Chondrocyte (in vitro differentiated cells): Measurements from ENCODE around the gene DRD3. TPM values are rescaled to one million over a fixed set of nuclear protein-coding genes. Genes with fewer than 3 reads are reported as not detected.

Experiments
- DNase-seq: peaks from one replicate; pipeline ENCODE4 v3.0.0; 2021; ENCODE audit warnings: mixed read lengths, low spot score
- H3K27ac Mint-ChIP-seq: one replicate; pipeline ENCODE4 v1.8.0; 2021; ENCODE audit warnings: mild to moderate bottlenecking, moderate library complexity, mixed read lengths; ENCODE audit not compliant: unreplicated experiment
- H3K27me3 Mint-ChIP-seq: 2 replicates; pipeline ENCODE4 v1.8.0; 2021; ENCODE audit warnings: low read depth, mixed read lengths
- H3K36me3 Mint-ChIP-seq: 2 replicates; pipeline ENCODE4 v1.8.0; 2021; ENCODE audit warnings: low read depth, mixed read lengths
- H3K4me1 Mint-ChIP-seq: 2 replicates; pipeline ENCODE4 v1.8.0; 2021; ENCODE audit warnings: low read depth, mild to moderate bottlenecking, mixed read lengths
- H3K4me3 Mint-ChIP-seq: one replicate; pipeline ENCODE4 v1.8.0; 2021; ENCODE audit warnings: mild to moderate bottlenecking, moderate library complexity, mixed read lengths; ENCODE audit not compliant: unreplicated experiment
- H3K9me3 Mint-ChIP-seq: 2 replicates; pipeline ENCODE4 v1.8.0; 2021; ENCODE audit warnings: low read depth, mixed read lengths
- total RNA-seq: library from RNA; stranded (reverse); gene quantifications from 3 replicates; pipeline ENCODE4 v1.2.1, GENCODE V29; 2021
- TF ChIP-seq, protein P1 (sequence below): fragments of 200-600 bp; sonication (generic); IDR thresholded peaks from 2 replicates; pipeline ENCODE4 v1.5.0; 2021; ENCODE audit warnings: antibody characterized with exemption, mild to moderate bottlenecking, moderate library complexity

DRD3 gene
- total RNA-seq, 1 donor from 2014 or later, result not detected

- Mint-ChIP-seq H3K27ac (no peak overlapping the region), H3K9me3 (no peaks in the 10 kb centered on the region), H3K36me3 (no peaks in the 10 kb centered on the region), H3K4me1 (no peaks in the 10 kb centered on the region), H3K4me3 (no peak overlapping the region), H3K27me3 (peaks cover 33% of the 10 kb centered on the region)
- no peak for DNase-seq
- TF ChIP-seq, protein P1, sequence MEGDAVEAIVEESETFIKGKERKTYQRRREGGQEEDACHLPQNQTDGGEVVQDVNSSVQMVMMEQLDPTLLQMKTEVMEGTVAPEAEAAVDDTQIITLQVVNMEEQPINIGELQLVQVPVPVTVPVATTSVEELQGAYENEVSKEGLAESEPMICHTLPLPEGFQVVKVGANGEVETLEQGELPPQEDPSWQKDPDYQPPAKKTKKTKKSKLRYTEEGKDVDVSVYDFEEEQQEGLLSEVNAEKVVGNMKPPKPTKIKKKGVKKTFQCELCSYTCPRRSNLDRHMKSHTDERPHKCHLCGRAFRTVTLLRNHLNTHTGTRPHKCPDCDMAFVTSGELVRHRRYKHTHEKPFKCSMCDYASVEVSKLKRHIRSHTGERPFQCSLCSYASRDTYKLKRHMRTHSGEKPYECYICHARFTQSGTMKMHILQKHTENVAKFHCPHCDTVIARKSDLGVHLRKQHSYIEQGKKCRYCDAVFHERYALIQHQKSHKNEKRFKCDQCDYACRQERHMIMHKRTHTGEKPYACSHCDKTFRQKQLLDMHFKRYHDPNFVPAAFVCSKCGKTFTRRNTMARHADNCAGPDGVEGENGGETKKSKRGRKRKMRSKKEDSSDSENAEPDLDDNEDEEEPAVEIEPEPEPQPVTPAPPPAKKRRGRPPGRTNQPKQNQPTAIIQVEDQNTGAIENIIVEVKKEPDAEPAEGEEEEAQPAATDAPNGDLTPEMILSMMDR, result no peak
Observed at GRCh38 chr3:114171677-114172076, 7.2 kb downstream of the DRD3 start.

GRCh38 chr3:114168150-114168549, 10.7 kb downstream of the DRD3 start:
- Mint-ChIP-seq H3K27me3 (peaks cover 35% of the 10 kb centered on the region), H3K9me3 (no peaks in the 10 kb centered on the region), H3K4me3 (no peak overlapping the region), H3K36me3 (no peaks in the 10 kb centered on the region), H3K4me1 (no peaks in the 10 kb centered on the region), H3K27ac (no peak overlapping the region)
- TF ChIP-seq, protein P1, result no peak
- DNase-seq, result no peak

DNA sequence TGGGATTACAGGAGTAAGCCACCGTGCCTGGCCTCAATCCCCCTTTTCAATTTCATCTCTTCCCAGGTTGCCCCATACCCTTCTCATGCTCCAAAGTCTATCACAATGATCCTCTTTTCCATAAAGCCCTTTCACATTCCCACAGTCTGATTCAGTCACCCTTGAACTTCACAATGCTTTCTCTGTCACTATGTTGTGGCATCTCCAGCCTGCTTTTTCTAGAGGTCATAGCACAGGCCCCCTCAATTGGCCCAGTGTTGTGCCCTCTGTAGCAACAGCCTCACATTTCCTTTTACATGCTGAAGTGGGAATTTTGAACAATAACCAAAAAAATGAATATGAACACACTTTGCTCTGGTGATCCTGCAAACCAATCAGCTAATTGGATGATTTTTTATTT, 21.5 kb downstream of the DRD3 start:
- Mint-ChIP-seq H3K27ac (no peak overlapping the region), H3K36me3 (no peaks in the 10 kb centered on the region), H3K27me3 (peaks cover 54% of the 10 kb centered on the region), H3K9me3 (no peaks in the 10 kb centered on the region), H3K4me1 (peaks cover 6% of the 10 kb centered on the region), H3K4me3 (no peak overlapping the region)
- TF ChIP-seq, protein P1, result no peak
- DNase-seq, result no peak

GRCh38 chr3:114155370-114155821, 23.5 kb downstream of the DRD3 start:
- H3K9me3 Mint-ChIP-seq, result no peaks in the 10 kb centered on the region
- peaks cover 9% of the 10 kb centered on the region for H3K4me1 Mint-ChIP-seq
- TF ChIP-seq, protein P1, result peak; percentile 70
- no peaks in the 10 kb centered on the region for H3K36me3 Mint-ChIP-seq
- H3K27ac Mint-ChIP-seq, result no peak overlapping the region
- H3K27me3 Mint-ChIP-seq, result peaks cover 44% of the 10 kb centered on the region
- H3K4me3 Mint-ChIP-seq, result no peak overlapping the region
- no peak for DNase-seq

DNA sequence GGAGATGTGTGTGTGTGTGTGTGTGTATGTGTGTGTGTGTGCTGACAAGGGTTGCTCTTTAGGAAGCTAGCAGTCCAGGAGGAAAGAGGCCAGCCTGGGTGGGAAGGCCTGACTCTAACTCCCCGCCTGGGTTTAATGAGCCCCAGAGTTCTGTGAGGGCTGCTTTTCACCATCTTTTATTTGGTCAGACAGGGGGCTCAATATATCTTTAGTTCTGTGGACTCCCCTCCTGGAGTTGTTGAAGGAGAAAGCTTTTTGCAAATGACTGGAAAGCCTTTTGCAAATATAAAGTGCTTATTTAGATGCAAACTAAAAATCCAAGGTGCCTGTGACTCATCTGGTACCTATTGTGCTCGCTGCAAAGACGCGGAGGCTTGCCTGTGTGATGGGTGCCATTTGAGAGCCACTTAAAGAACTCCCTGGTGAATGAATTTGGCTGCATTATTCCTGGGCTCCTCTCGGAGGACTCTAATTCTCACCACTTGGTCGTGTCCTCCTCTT, 24.5 kb downstream of the DRD3 start:
- no peak for DNase-seq
- no peaks in the 10 kb centered on the region for H3K9me3 Mint-ChIP-seq
- TF ChIP-seq, protein P1, result no peak
- no peaks in the 10 kb centered on the region for H3K36me3 Mint-ChIP-seq
- no peak overlapping the region for H3K4me3 Mint-ChIP-seq
- peaks cover 45% of the 10 kb centered on the region for H3K27me3 Mint-ChIP-seq
- H3K27ac Mint-ChIP-seq, result no peak overlapping the region
- H3K4me1 Mint-ChIP-seq, result peaks cover 9% of the 10 kb centered on the region
